ENCODE results near the gene RPA1. TPM values are rescaled to one million over a fixed set of nuclear protein-coding genes. Genes with fewer than 3 reads are reported as not detected.

RPA1 gene
- total and polyA plus RNA-seq, 2 of the 8 experiments (the other 6 are each of a cell fraction or from before 2014, with no cell fraction given), result 79.1 to 194 TPM

DNA sequence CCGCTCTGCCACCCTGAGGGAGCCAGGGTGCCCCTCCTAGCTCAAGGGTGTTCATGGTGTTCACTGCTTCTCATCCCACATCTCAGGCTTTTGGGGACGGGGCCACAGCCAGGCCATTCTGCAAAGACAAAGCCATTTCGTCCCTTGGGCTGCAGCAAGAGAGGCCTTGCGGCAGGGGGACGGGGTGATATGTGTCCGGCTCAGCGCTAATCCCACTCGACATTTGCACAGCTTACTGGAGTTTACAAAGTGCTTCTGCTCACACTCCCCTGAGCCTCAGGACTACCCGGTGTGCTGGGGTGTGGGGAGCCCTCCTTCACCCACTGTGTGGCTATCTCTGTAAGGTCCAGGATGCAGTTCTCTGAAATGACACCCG is 111.0 kb downstream of the RPA1 start:
- no peak overlapping the region for H3K23ac ChIP-seq (ENCODE audit: insufficient read length)
- no peak overlapping the region for H2BK20ac ChIP-seq (ENCODE audit: low read length)
- no peak for DNase-seq (ENCODE audit: low read depth in 1 of 2, low spot score in 2 of 2)
- no peak overlapping the region for H2BK12ac ChIP-seq (ENCODE audit: low read depth, low read length)
- ChIA-PET CTCF (ENCODE audit: partially characterized antibody) (interaction anchor here (0.9 to 2.0 kb wide), 4 partner anchors 9 to 91 kb away, joined by 3 to 5 read pairs (median 4); no protein-coding TSS in a partner anchor), POLR2A (ENCODE audit: partially characterized antibody) (interaction anchor here (1.2 kb wide), 1 partner anchor 9 kb away, joined by 3 read pairs; no protein-coding TSS in a partner anchor)
- 86% methylated on average over 10 of the region's 10 CpGs; no CpG with 5 or more reads in 1 of the 2 experiments for WGBS, 2 experiments (ENCODE audit: extremely low coverage in 1 of 2, insufficient coverage in 1 of 2, insufficient read length in 1 of 2, insufficient replicate concordance in 2 of 2, low coverage in 1 of 2, low lambda C conversion rate in 2 of 2, missing lambda C conversion rate in 1 of 2)
- no peak overlapping the region for H3K14ac ChIP-seq (ENCODE audit: insufficient read length)
- no peak overlapping the region for H2AFZ ChIP-seq (ENCODE audit: low read length)
- H3K23me2 ChIP-seq (ENCODE audit: low read depth, low read length), result no peaks in the 10 kb centered on the region
- H2BK120ac ChIP-seq (replicated peaks; ENCODE audit: low read depth, low read length), result no peak overlapping the region
- H3K79me1 ChIP-seq (ENCODE audit: low read depth, low read length), result no peaks in the 10 kb centered on the region
- no peak overlapping the region for H3K56ac ChIP-seq (replicated peaks; ENCODE audit: insufficient read length, low read depth, low read length)
- H4K91ac ChIP-seq (replicated peaks; ENCODE audit: insufficient read length, low read length), result no peak overlapping the region
- no peak overlapping the region for H3K18ac ChIP-seq (ENCODE audit: extremely low read depth, low read length)
- H3K27me3 ChIP-seq (replicated peaks in 1 of 4; ENCODE audit: control insufficient read depth in 3 of 4, extremely low read depth in 1 of 4, insufficient read depth in 3 of 4, low read length in 3 of 4), result no peaks in the 10 kb centered on the region; a peak in 1 of 7 replicates
- no peak overlapping the region; the same call in 1 of the 2 replicates for H2BK15ac ChIP-seq (ENCODE audit: low read length)
- no peak for FAIRE-seq
- no peaks in the 10 kb centered on the region for H3K79me2 ChIP-seq (ENCODE audit: control insufficient read depth in 1 of 2, insufficient read depth in 2 of 2, low read length in 2 of 2)
- H3K9ac ChIP-seq (replicated peaks in 1 of 4; ENCODE audit: extremely low read depth in 1 of 4, low read depth in 3 of 4, low read length in 3 of 4), result no peak overlapping the region
- no peak overlapping the region for H2AK5ac ChIP-seq (ENCODE audit: low read depth, low read length)
- H4K20me1 ChIP-seq (replicated peaks in 1 of 2; ENCODE audit: control insufficient read depth in 1 of 2, insufficient read depth in 2 of 2, low read length in 2 of 2), result peaks cover 0 to 1% of the 10 kb centered on the region in 2 experiments
- H4K8ac ChIP-seq (ENCODE audit: extremely low read depth, insufficient read depth, low read length), result no peak overlapping the region; the same call in 1 of the 2 replicates
- no peak overlapping the region for H3K27ac ChIP-seq (ENCODE audit: low read depth, low read length)
- H3K9me3 ChIP-seq (ENCODE audit: insufficient read depth in 2 of 2, low read depth in 1 of 2, low read length in 1 of 2), result no peaks in the 10 kb centered on the region
- no peak overlapping the region for H3K4me3 ChIP-seq (ENCODE audit: extremely low read depth in 1 of 4, insufficient read depth in 2 of 4, low read depth in 3 of 4, low read length in 4 of 4)
- no peak overlapping the region for H2BK5ac ChIP-seq (ENCODE audit: low read depth, low read length)
- no peak overlapping the region for H4K5ac ChIP-seq (ENCODE audit: insufficient read length, low read depth, low read length)
- H3K4me2 ChIP-seq (ENCODE audit: insufficient read depth in 1 of 2, low read depth in 2 of 2, low read length in 2 of 2), result no peak overlapping the region
- TF ChIP-seq KDM5A (IDR thresholded peaks at IDR 0.05; ENCODE audit: low read length), result no peak
- no peak overlapping the region for H3K4ac ChIP-seq (replicated peaks; ENCODE audit: insufficient read length, low read depth, low read length)
- no peaks in the 10 kb centered on the region for H3K36me3 ChIP-seq (ENCODE audit: control insufficient read depth in 2 of 4, insufficient read depth in 4 of 4, low read length in 3 of 4)
- H3K4me1 ChIP-seq (replicated peaks in 1 of 4; ENCODE audit: control insufficient read depth in 3 of 4, insufficient read depth in 4 of 4, low read length in 3 of 4), result no peaks in the 10 kb centered on the region

All from H1 (cell line).